Neural progenitor cell (in vitro differentiated cells): Measurements from ENCODE around the gene WWTR1. TPM values are rescaled to one million over a fixed set of nuclear protein-coding genes. Genes with fewer than 3 reads are reported as not detected.

ENCODE experiments used
- DNase-seq: peaks from one replicate; pipeline ENCODE4 v3.0.0-alpha.2; 2016; ENCODE audit warnings: low spot score
- H2AFZ ChIP-seq: fragments of 200-600 bp; sonication (generic); replicated peaks from 2 replicates; pipeline ENCODE4 v1.6.1; 2016; ENCODE audit warnings: antibody characterized with exemption
- H3F3A ChIP-seq: fragments of 200-600 bp; sonication (generic); 2 replicates; pipeline ENCODE4 v1.6.1; 2016; ENCODE audit warnings: antibody characterized with exemption, low read depth
- H3K27ac ChIP-seq: fragments of 200-600 bp; sonication (generic); 2 replicates; pipeline ENCODE4 v1.5.1; 2016; ENCODE audit warnings: mild to moderate bottlenecking
- H3K27me3 ChIP-seq: fragments of 200-600 bp; sonication (generic); 2 replicates; pipeline ENCODE4 v1.6.1; 2016; ENCODE audit warnings: mild to moderate bottlenecking, moderate library complexity
- H3K36me3 ChIP-seq: fragments of 200-600 bp; sonication (generic); 2 replicates; pipeline ENCODE4 v1.5.1; 2016
- H3K4me1 ChIP-seq: fragments of 200-600 bp; sonication (generic); 2 replicates; pipeline ENCODE4 v1.6.1; 2016; ENCODE audit warnings: mixed run types
- H3K4me2 ChIP-seq: fragments of 200-600 bp; sonication (generic); 2 replicates; pipeline ENCODE4 v1.6.1; 2016
- H3K4me3 ChIP-seq: fragments of 200-600 bp; sonication (generic); 2 replicates; pipeline ENCODE4 v1.5.1; 2016
- H3K79me2 ChIP-seq: fragments of 200-600 bp; sonication (generic); 2 replicates; pipeline ENCODE4 v1.6.1; 2016; ENCODE audit warnings: low read depth
- H3K9ac ChIP-seq: fragments of 200-600 bp; sonication (generic); 2 replicates; pipeline ENCODE4 v1.6.1; 2016
- H3K9me3 ChIP-seq: fragments of 200-600 bp; sonication (generic); 2 replicates; pipeline ENCODE4 v1.5.1; 2016; ENCODE audit warnings: low read depth
- H4K20me1 ChIP-seq: fragments of 200-600 bp; sonication (generic); 2 replicates; pipeline ENCODE4 v1.6.1; 2016; ENCODE audit warnings: low read depth
- H3K27ac Mint-ChIP-seq: 3 replicates; pipeline ENCODE4 v1.8.0; 2021; ENCODE audit warnings: mixed read lengths
- H3K27me3 Mint-ChIP-seq: 2 replicates; pipeline ENCODE4 v1.8.0; 2022; ENCODE audit warnings: low read depth, mild to moderate bottlenecking, inconsistent platforms, moderate library complexity, mixed read lengths; ENCODE audit not compliant: insufficient read depth
- H3K36me3 Mint-ChIP-seq: 3 replicates; pipeline ENCODE4 v1.8.0; 2021; ENCODE audit warnings: mixed read lengths
- H3K4me1 Mint-ChIP-seq: 3 replicates; pipeline ENCODE4 v1.8.0; 2021; ENCODE audit warnings: mixed read lengths
- H3K4me3 Mint-ChIP-seq: 3 replicates; pipeline ENCODE4 v1.8.0; 2021; ENCODE audit warnings: mild to moderate bottlenecking, moderate library complexity, mixed read lengths
- H3K9me3 Mint-ChIP-seq: 3 replicates; pipeline ENCODE4 v1.8.0; 2020; ENCODE audit warnings: mixed read lengths
- EZH2 ChIP-seq: fragments of 200-600 bp; sonication (generic); IDR thresholded peaks from 2 replicates; pipeline ENCODE4 v1.6.1; 2017; ENCODE audit warnings: antibody characterized with exemption, mild to moderate bottlenecking, moderate library complexity
- EZH2phosphoT487 ChIP-seq: fragments of 200-600 bp; sonication (generic); IDR thresholded peaks from 2 replicates; pipeline ENCODE4 v1.6.1; 2017; ENCODE audit warnings: antibody characterized with exemption
- total RNA-seq: library from RNA; depleted of rRNA; stranded (reverse); fragments of >200 nt; gene quantifications from 2 replicates; pipeline ENCODE4 v1.2.3, GENCODE V29; 2015; ENCODE audit warnings: low replicate concordance
- TF ChIP-seq, protein P1 (sequence below): fragments of 200-600 bp; sonication (generic); IDR thresholded peaks from 2 replicates; pipeline ENCODE4 v1.5.1; 2017; ENCODE audit warnings: antibody characterized with exemption, mild to moderate bottlenecking

WWTR1 gene
- total RNA-seq, 1 donor from 2014 or later = 13.9 TPM

DNA sequence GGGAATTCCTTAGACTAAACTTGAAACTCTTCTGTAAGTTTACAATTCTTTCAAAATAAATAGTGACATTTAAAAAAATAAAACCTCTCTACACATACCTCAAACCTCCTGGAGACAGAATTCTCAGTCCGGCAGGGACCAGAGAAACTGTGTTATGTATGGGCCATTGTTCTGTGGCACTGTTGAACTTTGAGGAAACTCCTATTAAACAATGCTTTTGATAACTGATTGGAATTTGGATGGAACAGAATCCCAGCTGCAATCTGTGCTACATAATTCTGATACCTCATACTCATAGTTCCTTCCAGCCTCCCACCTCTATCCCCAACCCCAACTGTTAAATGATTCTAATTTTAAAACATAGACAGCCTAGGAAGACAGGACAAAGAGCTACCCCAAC is 98.3 kb downstream of the WWTR1 start:
- TF ChIP-seq, protein P1, sequence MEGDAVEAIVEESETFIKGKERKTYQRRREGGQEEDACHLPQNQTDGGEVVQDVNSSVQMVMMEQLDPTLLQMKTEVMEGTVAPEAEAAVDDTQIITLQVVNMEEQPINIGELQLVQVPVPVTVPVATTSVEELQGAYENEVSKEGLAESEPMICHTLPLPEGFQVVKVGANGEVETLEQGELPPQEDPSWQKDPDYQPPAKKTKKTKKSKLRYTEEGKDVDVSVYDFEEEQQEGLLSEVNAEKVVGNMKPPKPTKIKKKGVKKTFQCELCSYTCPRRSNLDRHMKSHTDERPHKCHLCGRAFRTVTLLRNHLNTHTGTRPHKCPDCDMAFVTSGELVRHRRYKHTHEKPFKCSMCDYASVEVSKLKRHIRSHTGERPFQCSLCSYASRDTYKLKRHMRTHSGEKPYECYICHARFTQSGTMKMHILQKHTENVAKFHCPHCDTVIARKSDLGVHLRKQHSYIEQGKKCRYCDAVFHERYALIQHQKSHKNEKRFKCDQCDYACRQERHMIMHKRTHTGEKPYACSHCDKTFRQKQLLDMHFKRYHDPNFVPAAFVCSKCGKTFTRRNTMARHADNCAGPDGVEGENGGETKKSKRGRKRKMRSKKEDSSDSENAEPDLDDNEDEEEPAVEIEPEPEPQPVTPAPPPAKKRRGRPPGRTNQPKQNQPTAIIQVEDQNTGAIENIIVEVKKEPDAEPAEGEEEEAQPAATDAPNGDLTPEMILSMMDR = no peak
- no peak for TF ChIP-seq EZH2
- TF ChIP-seq EZH2phosphoT487 = no peak
- no peaks in the 10 kb centered on the region for H3K9me3 Mint-ChIP-seq
- peak overlapping the region; percentile 12 for H3K4me2 ChIP-seq
- no peaks in the 10 kb centered on the region for H3K9me3 ChIP-seq
- no peak for DNase-seq
- no peaks in the 10 kb centered on the region for H3K27me3 ChIP-seq
- peaks cover 25% of the 10 kb centered on the region for H3K4me1 ChIP-seq
- no peak overlapping the region for H2AFZ ChIP-seq
- no peak overlapping the region for H3K4me3 ChIP-seq
- no peak overlapping the region for H3K27ac ChIP-seq
- no peaks in the 10 kb centered on the region for H3K79me2 ChIP-seq
- peaks cover 4% of the 10 kb centered on the region for H3K27me3 Mint-ChIP-seq
- H3K36me3 Mint-ChIP-seq = peaks cover 7% of the 10 kb centered on the region
- H3K4me3 Mint-ChIP-seq = no peak overlapping the region
- no peak overlapping the region for H3K9ac ChIP-seq
- no peaks in the 10 kb centered on the region for H4K20me1 ChIP-seq
- peaks cover 34% of the 10 kb centered on the region for H3K4me1 Mint-ChIP-seq
- no peaks in the 10 kb centered on the region for H3K36me3 ChIP-seq
- no peaks in the 10 kb centered on the region for H3F3A ChIP-seq
- no peak overlapping the region for H3K27ac Mint-ChIP-seq

DNA sequence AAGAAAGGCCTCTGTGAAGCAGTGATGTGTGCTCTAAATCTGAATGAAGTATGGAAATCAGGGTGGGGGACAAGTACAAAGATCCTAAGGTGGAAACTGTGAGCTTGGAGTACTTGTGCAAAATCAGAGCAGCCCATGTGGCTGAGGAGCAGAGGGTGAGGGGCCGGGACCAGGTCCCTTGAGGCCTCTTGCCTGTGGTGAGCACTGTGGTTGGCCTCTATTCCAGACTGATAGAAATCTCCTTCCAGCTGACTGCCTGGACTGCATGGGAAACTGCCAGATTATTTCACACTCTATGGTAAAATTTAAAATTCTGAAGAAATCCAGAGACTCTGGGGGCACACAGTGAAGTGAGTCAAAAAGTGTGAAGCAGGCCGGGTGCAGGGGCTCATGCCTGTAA is 101.9 kb downstream of the WWTR1 start:
- peaks cover 4% of the 10 kb centered on the region for H3K27me3 Mint-ChIP-seq

DNA sequence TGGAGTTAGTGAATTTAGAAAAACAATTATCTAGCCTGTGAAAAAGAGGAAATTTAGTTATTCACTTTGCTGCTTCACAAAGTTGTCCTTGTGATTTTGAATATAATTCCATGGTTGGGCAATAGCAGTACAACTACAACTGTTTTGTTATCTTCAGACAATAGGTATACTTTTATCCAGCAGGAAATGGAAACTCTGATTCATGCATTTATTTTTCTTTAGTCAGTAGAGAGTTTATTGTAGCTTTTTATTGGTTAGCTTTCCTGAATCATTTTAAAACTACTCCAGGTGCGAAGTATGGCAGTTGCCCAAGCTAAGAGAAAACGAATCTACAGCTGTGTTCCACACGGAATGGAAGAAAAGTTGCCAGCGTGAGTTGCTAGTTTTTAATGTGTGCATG is 103.0 kb downstream of the WWTR1 start:
- Mint-ChIP-seq H3K4me1 (peaks cover 34% of the 10 kb centered on the region), H3K27ac (peak overlapping the region; percentile 43), H3K36me3 (peaks cover 2% of the 10 kb centered on the region), H3K4me3 (no peak overlapping the region), H3K9me3 (no peaks in the 10 kb centered on the region), H3K27me3 (peaks cover under 1% of the 10 kb centered on the region)
- Histone ChIP-seq H2AFZ (no peak overlapping the region), H3K36me3 (no peaks in the 10 kb centered on the region), H3K27me3 (no peaks in the 10 kb centered on the region), H3K9me3 (no peaks in the 10 kb centered on the region), H3K79me2 (no peaks in the 10 kb centered on the region), H3K4me3 (no peak overlapping the region), H3K27ac (no peak overlapping the region), H3K4me2 (no peak overlapping the region), H3K9ac (no peak overlapping the region), H3K4me1 (peaks cover 31% of the 10 kb centered on the region), H3F3A (peaks cover 7% of the 10 kb centered on the region), H4K20me1 (no peaks in the 10 kb centered on the region)
- TF ChIP-seq EZH2phosphoT487 = no peak
- TF ChIP-seq, protein P1 = no peak
- no peak for TF ChIP-seq EZH2
- no peak for DNase-seq

More for the DNA sequence above, 101.9 kb downstream of the WWTR1 start:
- no peak overlapping the region for H3K4me3 ChIP-seq
- no peaks in the 10 kb centered on the region for H3K36me3 ChIP-seq
- H3K9me3 Mint-ChIP-seq = no peaks in the 10 kb centered on the region
- no peak overlapping the region for H2AFZ ChIP-seq
- no peak overlapping the region for H3K4me3 Mint-ChIP-seq
- no peak overlapping the region for H3K9ac ChIP-seq
- H3K4me2 ChIP-seq = no peak overlapping the region
- peaks cover 39% of the 10 kb centered on the region for H3K4me1 Mint-ChIP-seq
- no peaks in the 10 kb centered on the region for H3K79me2 ChIP-seq
- peaks cover 4% of the 10 kb centered on the region for H3K36me3 Mint-ChIP-seq
- H3K27ac Mint-ChIP-seq = peak overlapping the region; percentile 5
- peaks cover 7% of the 10 kb centered on the region for H3F3A ChIP-seq
- peaks cover 34% of the 10 kb centered on the region for H3K4me1 ChIP-seq
- no peak for DNase-seq
- TF ChIP-seq, protein P1 = no peak
- TF ChIP-seq EZH2 (no peak), EZH2phosphoT487 (no peak)
- no peaks in the 10 kb centered on the region for H3K9me3 ChIP-seq
- no peaks in the 10 kb centered on the region for H3K27me3 ChIP-seq
- H3K27ac ChIP-seq = no peak overlapping the region
- no peaks in the 10 kb centered on the region for H4K20me1 ChIP-seq
